Osteoblast (primary cell): ENCODE data around the gene LNPEP. TPM values are rescaled to one million over a fixed set of nuclear protein-coding genes. Genes with fewer than 3 reads are reported as not detected.
"Not testable (repeated sequence)": the region's sequence is repeated elsewhere in the genome, so short reads cannot be mapped to it uniquely, and the experiment has no call there.

Source experiments
- DNase-seq: peaks from one replicate; pipeline ENCODE4 v3.0.0; 2011; ENCODE audit warnings: low spot score, mixed read lengths; ENCODE audit not compliant: insufficient read length; ENCODE audit errors: missing footprints
- H2AFZ ChIP-seq: 2 replicates; pipeline ENCODE4 v1.6.0; 2011; ENCODE audit warnings: mild to moderate bottlenecking, low read length
- H3K27ac ChIP-seq: 2 replicates; pipeline ENCODE4 v1.5.1; 2011; ENCODE audit warnings: mild to moderate bottlenecking, low read depth, low read length, moderate library complexity
- H3K27me3 ChIP-seq: 2 replicates; pipeline ENCODE4 v1.6.0; 2012; ENCODE audit warnings: mild to moderate bottlenecking, control low read depth, inconsistent platforms, low read length, moderate library complexity; ENCODE audit not compliant: insufficient read depth
- H3K36me3 ChIP-seq: 2 replicates; pipeline ENCODE4 v1.5.1; 2011; ENCODE audit warnings: mild to moderate bottlenecking, low read length, control low read depth, moderate library complexity; ENCODE audit not compliant: insufficient read depth
- H3K4me1 ChIP-seq: 2 replicates; pipeline ENCODE4 v1.5.1; 2011; ENCODE audit warnings: mild to moderate bottlenecking, low read length, control low read depth, moderate library complexity; ENCODE audit not compliant: insufficient read depth
- H3K4me2 ChIP-seq: 2 replicates; pipeline ENCODE4 v1.6.0; 2011; ENCODE audit warnings: mild to moderate bottlenecking, low read length; ENCODE audit not compliant: insufficient read depth
- H3K4me3 ChIP-seq: fragments of 200-600 bp; sonication (generic); 3 replicates; pipeline ENCODE4 v1.5.1; 2012; ENCODE audit warnings: mild to moderate bottlenecking, low read length, inconsistent platforms; ENCODE audit not compliant: insufficient read depth
- H3K79me2 ChIP-seq: 2 replicates; pipeline ENCODE4 v1.6.0; 2012; ENCODE audit warnings: mild to moderate bottlenecking, low read length, control low read depth, inconsistent platforms; ENCODE audit not compliant: insufficient read depth
- H3K9me3 ChIP-seq: 2 replicates; pipeline ENCODE4 v1.5.1; 2011; ENCODE audit warnings: low read depth, low read length, control low read depth
- H4K20me1 ChIP-seq: 2 replicates; pipeline ENCODE4 v1.6.0; 2012; ENCODE audit warnings: mild to moderate bottlenecking, low read length, control low read depth; ENCODE audit not compliant: insufficient read depth
- small RNA-seq: library from RNA; depleted of rRNA; stranded (forward); fragments of <200 nt; gene quantifications from one replicate; pipeline ENCODE3, GENCODE V24; 2012
- total RNA-seq: library from RNA; depleted of rRNA; stranded (reverse); fragments of >200 nt; gene quantifications from 2 replicates; pipeline ENCODE4 v1.2.3, GENCODE V29; 2012
- TF ChIP-seq, protein P1 (sequence below): IDR thresholded peaks from 2 replicates; pipeline ENCODE4 v1.5.1; 2011; ENCODE audit warnings: mild to moderate bottlenecking, low read depth, low read length, moderate library complexity; ENCODE audit errors: extremely low read depth

Gene LNPEP
- total RNA-seq, 1 donor = 44.9 TPM

GRCh38 chr5:97077246-97077645 lies 141.4 kb downstream of the LNPEP start:
- no peak for DNase-seq
- no peak overlapping the region for H2AFZ ChIP-seq
- H3K79me2 ChIP-seq = no peaks in the 10 kb centered on the region
- H3K4me1 ChIP-seq = peaks cover 2% of the 10 kb centered on the region
- TF ChIP-seq, protein P1, sequence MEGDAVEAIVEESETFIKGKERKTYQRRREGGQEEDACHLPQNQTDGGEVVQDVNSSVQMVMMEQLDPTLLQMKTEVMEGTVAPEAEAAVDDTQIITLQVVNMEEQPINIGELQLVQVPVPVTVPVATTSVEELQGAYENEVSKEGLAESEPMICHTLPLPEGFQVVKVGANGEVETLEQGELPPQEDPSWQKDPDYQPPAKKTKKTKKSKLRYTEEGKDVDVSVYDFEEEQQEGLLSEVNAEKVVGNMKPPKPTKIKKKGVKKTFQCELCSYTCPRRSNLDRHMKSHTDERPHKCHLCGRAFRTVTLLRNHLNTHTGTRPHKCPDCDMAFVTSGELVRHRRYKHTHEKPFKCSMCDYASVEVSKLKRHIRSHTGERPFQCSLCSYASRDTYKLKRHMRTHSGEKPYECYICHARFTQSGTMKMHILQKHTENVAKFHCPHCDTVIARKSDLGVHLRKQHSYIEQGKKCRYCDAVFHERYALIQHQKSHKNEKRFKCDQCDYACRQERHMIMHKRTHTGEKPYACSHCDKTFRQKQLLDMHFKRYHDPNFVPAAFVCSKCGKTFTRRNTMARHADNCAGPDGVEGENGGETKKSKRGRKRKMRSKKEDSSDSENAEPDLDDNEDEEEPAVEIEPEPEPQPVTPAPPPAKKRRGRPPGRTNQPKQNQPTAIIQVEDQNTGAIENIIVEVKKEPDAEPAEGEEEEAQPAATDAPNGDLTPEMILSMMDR = no peak
- no peaks in the 10 kb centered on the region for H3K27me3 ChIP-seq
- no peaks in the 10 kb centered on the region for H3K9me3 ChIP-seq
- H4K20me1 ChIP-seq = no peaks in the 10 kb centered on the region
- H3K4me3 ChIP-seq = no peak overlapping the region
- H3K4me2 ChIP-seq = no peak overlapping the region
- no peaks in the 10 kb centered on the region for H3K36me3 ChIP-seq
- no peak overlapping the region for H3K27ac ChIP-seq

GRCh38 chr5:97078958-97079743 lies 143.3 kb downstream of the LNPEP start:
- no peaks in the 10 kb centered on the region for H3K27me3 ChIP-seq
- peak; percentile 85 for DNase-seq
- H2AFZ ChIP-seq = no peak overlapping the region
- no peak overlapping the region for H3K4me3 ChIP-seq
- no peaks in the 10 kb centered on the region for H3K36me3 ChIP-seq
- H3K4me2 ChIP-seq = no peak overlapping the region
- TF ChIP-seq, protein P1 = no peak
- H3K79me2 ChIP-seq = no peaks in the 10 kb centered on the region
- H3K27ac ChIP-seq = no peak overlapping the region
- H4K20me1 ChIP-seq = no peaks in the 10 kb centered on the region
- H3K4me1 ChIP-seq = peaks cover 2% of the 10 kb centered on the region
- H3K9me3 ChIP-seq = no peaks in the 10 kb centered on the region

- not testable (repeated sequence) for H3K4me2 ChIP-seq, H3K36me3 ChIP-seq, H2AFZ ChIP-seq, H4K20me1 ChIP-seq, H3K79me2 ChIP-seq, H3K9me3 ChIP-seq, H3K4me3 ChIP-seq, H3K27ac ChIP-seq, H3K4me1 ChIP-seq, DNase-seq
- H3K27me3 ChIP-seq = peaks cover 16% of the 10 kb centered on the region
Measured at GRCh38 chr5:97084782-97085458, 149.0 kb downstream of the LNPEP start.

GRCh38 chr5:97085459-97086181 lies 149.7 kb downstream of the LNPEP start:
- TF ChIP-seq, protein P1 = no peak
- H3K4me2 ChIP-seq = no peak overlapping the region

More at GRCh38 chr5:97085459-97086181, 149.7 kb downstream of the LNPEP start:
- no peaks in the 10 kb centered on the region for H4K20me1 ChIP-seq
- H2AFZ ChIP-seq = no peak overlapping the region
- H3K4me3 ChIP-seq = no peak overlapping the region
- H3K27me3 ChIP-seq = peaks cover 17% of the 10 kb centered on the region
- H3K27ac ChIP-seq = no peak overlapping the region
- H3K79me2 ChIP-seq = no peaks in the 10 kb centered on the region
- H3K36me3 ChIP-seq = no peaks in the 10 kb centered on the region
- DNase-seq = no peak
- H3K9me3 ChIP-seq = no peaks in the 10 kb centered on the region
- H3K4me1 ChIP-seq = no peaks in the 10 kb centered on the region

Small RNAs within 50 kb of the gene (small RNA-seq; reads per million reads assigned to genes)
- not detected for gene RF00019

Other genes with a start within 250 kb of the LNPEP start
- gene ERAP1, start 128.1 kb upstream of the LNPEP start, total RNA-seq = 44.2 and 48.0 TPM in 2 replicates
- 5.6 and 84.7 TPM in 2 replicates for gene ERAP2, start 59.6 kb upstream of the LNPEP start, total RNA-seq
- gene LIX1, start 206.5 kb downstream of the LNPEP start, total RNA-seq = not detected in 2 replicates
- 29.7 and 32.1 TPM in 2 replicates for gene RIOK2, start 247.2 kb downstream of the LNPEP start, total RNA-seq